ENCODE measurements around the gene MED25.

DNA sequence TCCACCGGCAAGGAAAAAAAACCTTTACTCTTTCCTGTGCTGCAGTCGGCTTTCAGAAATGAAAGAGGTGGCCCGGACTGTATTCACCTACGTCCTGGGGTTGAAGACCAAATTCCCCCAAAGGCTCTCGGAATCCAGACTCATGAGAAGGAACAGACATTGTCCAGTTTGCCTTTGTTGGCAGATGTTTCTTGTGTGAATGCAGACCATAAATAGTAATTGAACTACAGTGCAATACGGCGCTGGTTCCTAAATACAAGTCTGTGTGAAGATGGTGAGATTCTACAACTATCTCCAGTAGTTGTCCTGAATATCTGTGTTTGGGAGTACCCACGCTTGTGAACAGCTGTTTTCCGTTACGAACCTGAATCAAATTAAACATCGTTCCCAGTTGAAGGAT, 21.6 kb downstream of the MED25 start:
- TF ChIP-seq RAD21 (IDR thresholded peaks at IDR 0.05; ENCODE audit: low read depth) (no peak), EP300 (IDR thresholded peaks at IDR 0.05; ENCODE audit: borderline replicate concordance) (no peak), CEBPB (IDR thresholded peaks at IDR 0.05) (no peak), CREB1 (IDR thresholded peaks at IDR 0.05; ENCODE audit: low read depth) (no peak), TAF1 (IDR thresholded peaks at IDR 0.05; ENCODE audit: low read depth) (no peak), YY1 (IDR thresholded peaks at IDR 0.05; ENCODE audit: low read depth) (no peak), EGR1 (IDR thresholded peaks at IDR 0.05) (no peak), NFIC (IDR thresholded peaks at IDR 0.05) (no peak), ZBTB7A (IDR thresholded peaks at IDR 0.05; ENCODE audit: low read depth) (no peak), TCF12 (IDR thresholded peaks at IDR 0.05; ENCODE audit: low read depth) (no peak), FOXM1 (IDR thresholded peaks at IDR 0.05; ENCODE audit: borderline replicate concordance, low read depth) (no peak)
- TF ChIP-seq, protein P1, sequence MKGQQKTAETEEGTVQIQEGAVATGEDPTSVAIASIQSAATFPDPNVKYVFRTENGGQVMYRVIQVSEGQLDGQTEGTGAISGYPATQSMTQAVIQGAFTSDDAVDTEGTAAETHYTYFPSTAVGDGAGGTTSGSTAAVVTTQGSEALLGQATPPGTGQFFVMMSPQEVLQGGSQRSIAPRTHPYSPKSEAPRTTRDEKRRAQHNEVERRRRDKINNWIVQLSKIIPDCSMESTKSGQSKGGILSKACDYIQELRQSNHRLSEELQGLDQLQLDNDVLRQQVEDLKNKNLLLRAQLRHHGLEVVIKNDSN (IDR thresholded peaks at IDR 0.05), result no peak
- TF ChIP-seq, protein P2, sequence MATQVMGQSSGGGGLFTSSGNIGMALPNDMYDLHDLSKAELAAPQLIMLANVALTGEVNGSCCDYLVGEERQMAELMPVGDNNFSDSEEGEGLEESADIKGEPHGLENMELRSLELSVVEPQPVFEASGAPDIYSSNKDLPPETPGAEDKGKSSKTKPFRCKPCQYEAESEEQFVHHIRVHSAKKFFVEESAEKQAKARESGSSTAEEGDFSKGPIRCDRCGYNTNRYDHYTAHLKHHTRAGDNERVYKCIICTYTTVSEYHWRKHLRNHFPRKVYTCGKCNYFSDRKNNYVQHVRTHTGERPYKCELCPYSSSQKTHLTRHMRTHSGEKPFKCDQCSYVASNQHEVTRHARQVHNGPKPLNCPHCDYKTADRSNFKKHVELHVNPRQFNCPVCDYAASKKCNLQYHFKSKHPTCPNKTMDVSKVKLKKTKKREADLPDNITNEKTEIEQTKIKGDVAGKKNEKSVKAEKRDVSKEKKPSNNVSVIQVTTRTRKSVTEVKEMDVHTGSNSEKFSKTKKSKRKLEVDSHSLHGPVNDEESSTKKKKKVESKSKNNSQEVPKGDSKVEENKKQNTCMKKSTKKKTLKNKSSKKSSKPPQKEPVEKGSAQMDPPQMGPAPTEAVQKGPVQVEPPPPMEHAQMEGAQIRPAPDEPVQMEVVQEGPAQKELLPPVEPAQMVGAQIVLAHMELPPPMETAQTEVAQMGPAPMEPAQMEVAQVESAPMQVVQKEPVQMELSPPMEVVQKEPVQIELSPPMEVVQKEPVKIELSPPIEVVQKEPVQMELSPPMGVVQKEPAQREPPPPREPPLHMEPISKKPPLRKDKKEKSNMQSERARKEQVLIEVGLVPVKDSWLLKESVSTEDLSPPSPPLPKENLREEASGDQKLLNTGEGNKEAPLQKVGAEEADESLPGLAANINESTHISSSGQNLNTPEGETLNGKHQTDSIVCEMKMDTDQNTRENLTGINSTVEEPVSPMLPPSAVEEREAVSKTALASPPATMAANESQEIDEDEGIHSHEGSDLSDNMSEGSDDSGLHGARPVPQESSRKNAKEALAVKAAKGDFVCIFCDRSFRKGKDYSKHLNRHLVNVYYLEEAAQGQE (IDR thresholded peaks at IDR 0.05; ENCODE audit: low read depth), result no peak
- TF ChIP-seq, protein P3, sequence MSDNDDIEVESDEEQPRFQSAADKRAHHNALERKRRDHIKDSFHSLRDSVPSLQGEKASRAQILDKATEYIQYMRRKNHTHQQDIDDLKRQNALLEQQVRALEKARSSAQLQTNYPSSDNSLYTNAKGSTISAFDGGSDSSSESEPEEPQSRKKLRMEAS (IDR thresholded peaks at IDR 0.05), result no peak

Measured in Ishikawa (cell line).